Measurements from ENCODE around the gene KATNIP.

- TF ChIP-seq MAX (CRISPR knock-in tag; IDR thresholded peaks at IDR 0.05): no peak
- no peak for TF ChIP-seq SETDB1 (IDR thresholded peaks at IDR 0.05; ENCODE audit: low read length)
- no peak for TF ChIP-seq JUN (IDR thresholded peaks at IDR 0.05; ENCODE audit: borderline replicate concordance, low read depth, low read length)
- TF ChIP-seq JUN (CRISPR knock-in tag; IDR thresholded peaks at IDR 0.05; ENCODE audit: borderline replicate concordance): no peak
- TF ChIP-seq ZNF263 (CRISPR knock-in tag; IDR thresholded peaks at IDR 0.05; ENCODE audit: borderline replicate concordance): no peak
- TF ChIP-seq POLR2AphosphoS5 (IDR thresholded peaks at IDR 0.05; ENCODE audit: control insufficient read depth, insufficient read depth, low read depth, low read length): no peak
- no peak for TF ChIP-seq CTCF (IDR thresholded peaks at IDR 0.05 in 2 of 3, conservative IDR thresholded peaks at IDR 0.05 in 1 of 3; ENCODE audit: insufficient read depth in 2 of 3, low read depth in 1 of 3, low read length in 3 of 3)
- TF ChIP-seq ZKSCAN1 (IDR thresholded peaks at IDR 0.05; ENCODE audit: low read depth, low read length): no peak
- TF ChIP-seq NBN (IDR thresholded peaks at IDR 0.05; ENCODE audit: low read depth): no peak
- no peak for TF ChIP-seq CHAMP1 (IDR thresholded peaks at IDR 0.05)
- no peak for TF ChIP-seq HSF4 (CRISPR knock-in tag; IDR thresholded peaks at IDR 0.05; ENCODE audit: borderline replicate concordance)
- TF ChIP-seq ZNF639 (CRISPR knock-in tag; conservative IDR thresholded peaks at IDR 0.05 in 1 of 2, IDR thresholded peaks at IDR 0.05 in 1 of 2): no peak
- no peak for TF ChIP-seq SMARCA5 (IDR thresholded peaks at IDR 0.05)
Observed at GRCh38 chr16:27528294-27528693, 21.6 kb upstream of the KATNIP start.

Measured in K562 (cell line).